Liver (tissue), 9 donors: ENCODE measurements around the gene CYFIP2. TPM values are rescaled to one million over a fixed set of nuclear protein-coding genes. Genes with fewer than 3 reads are reported as not detected.
A peak's percentile ranks its signal among the peaks of the same experiment; 100 is the strongest.

Experiments used
- DNase-seq: peaks from one replicate; pipeline ENCODE4 v3.0.0-alpha.2; 2017; ENCODE audit warnings: low spot score
- H3K27ac ChIP-seq, 2 donors: one replicate each; pipeline ENCODE4 v1.7.0; 2013; ENCODE audit warnings: inconsistent platforms in 2 of 2, low read length in 2 of 2, control low read depth in 1 of 2, low read depth in 1 of 2, mild to moderate bottlenecking in 1 of 2
- H3K27me3 ChIP-seq, 4 donors: one replicate each; pipeline versions ENCODE4 v1.6.1 to v1.7.0; 2013; ENCODE audit warnings: low read length in 3 of 4, inconsistent platforms in 1 of 4, mild to moderate bottlenecking in 1 of 4, moderate library complexity in 1 of 4; ENCODE audit not compliant: control insufficient read depth in 4 of 4, insufficient read depth in 4 of 4
- H3K36me3 ChIP-seq, 4 donors: one replicate each; pipeline versions ENCODE4 v1.6.1 to v1.7.0; 2013; ENCODE audit warnings: low read length in 3 of 4, mild to moderate bottlenecking in 3 of 4, low read depth in 1 of 4, moderate library complexity in 1 of 4; ENCODE audit not compliant: control insufficient read depth in 4 of 4, insufficient read depth in 3 of 4
- H3K4me1 ChIP-seq, 4 donors: one replicate each; pipeline versions ENCODE4 v1.6.1 to v1.7.0; 2013; ENCODE audit warnings: low read length in 3 of 4, mild to moderate bottlenecking in 3 of 4, moderate library complexity in 1 of 4; ENCODE audit not compliant: control insufficient read depth in 4 of 4, insufficient read depth in 4 of 4
- H3K4me3 ChIP-seq, 3 donors: one replicate each; pipeline versions ENCODE4 v1.6.1 to v1.7.0; 2013; ENCODE audit warnings: low read length in 3 of 3, control low read depth in 1 of 3, low read depth in 1 of 3, mild to moderate bottlenecking in 1 of 3
- H3K9ac ChIP-seq, 2 donors: one replicate each; pipeline ENCODE4 v1.7.0; 2013; ENCODE audit warnings: low read length in 2 of 2, mild to moderate bottlenecking in 2 of 2, moderate library complexity in 2 of 2, control low read depth in 1 of 2, low read depth in 1 of 2
- H3K9me3 ChIP-seq, 4 donors: one replicate each; pipeline versions ENCODE4 v1.6.1 to v1.7.0; 2013; ENCODE audit warnings: low read length in 3 of 4; ENCODE audit not compliant: control insufficient read depth in 4 of 4
- EGR1 ChIP-seq, 2 donors: IDR thresholded peaks; 2 replicates each; pipeline ENCODE4 v1.6.1; 2016 to 2018; ENCODE audit warnings: antibody characterized with exemption in 2 of 2, low read depth in 2 of 2
- FOXA1 ChIP-seq: IDR thresholded peaks from 2 replicates; pipeline ENCODE4 v1.6.1; 2016; ENCODE audit warnings: antibody characterized with exemption
- FOXA2 ChIP-seq: IDR thresholded peaks from 2 replicates; pipeline ENCODE4 v1.6.1; 2016; ENCODE audit warnings: antibody characterized with exemption
- HNF4A ChIP-seq, 2 donors: conservative IDR thresholded peaks; 2 replicates each; pipeline ENCODE4 v1.6.1; 2016; ENCODE audit warnings: antibody characterized with exemption in 2 of 2, mild to moderate bottlenecking in 2 of 2
- HNF4G ChIP-seq: IDR thresholded peaks from 2 replicates; pipeline ENCODE4 v1.6.1; 2016; ENCODE audit warnings: antibody characterized with exemption
- JUND ChIP-seq, 2 donors: IDR thresholded peaks; 2 replicates each; pipeline ENCODE4 v1.6.1; 2016; ENCODE audit warnings: antibody characterized with exemption in 2 of 2
- NR2F2 ChIP-seq: IDR thresholded peaks from 2 replicates; pipeline ENCODE4 v1.6.1; 2016; ENCODE audit warnings: antibody characterized with exemption
- RXRA ChIP-seq, 2 donors: IDR thresholded peaks; 2 replicates each; pipeline ENCODE4 v1.6.1; 2017 to 2018; ENCODE audit warnings: antibody characterized with exemption in 2 of 2, mild to moderate bottlenecking in 1 of 2
- SP1 ChIP-seq: IDR thresholded peaks from 2 replicates; pipeline ENCODE4 v1.6.1; 2018; ENCODE audit warnings: antibody characterized with exemption, mild to moderate bottlenecking
- TAF1 ChIP-seq: conservative IDR thresholded peaks from 2 replicates; pipeline ENCODE4 v1.6.1; 2016; ENCODE audit warnings: antibody characterized with exemption, mild to moderate bottlenecking
- YY1 ChIP-seq: IDR thresholded peaks from 2 replicates; pipeline ENCODE4 v1.6.1; 2016; ENCODE audit warnings: antibody characterized with exemption, mild to moderate bottlenecking
- WGBS: extraction: QIAGEN DNeasy Blood & Tissue Kit; methylation state at CpG from one replicate; pipeline ENCODE4 v1.1.7; 2013; 5-methylcytosine and 5-hydroxymethylcytosine counted together
- polyA plus RNA-seq, 2 donors: library from polyadenylated mRNA; stranded (reverse) in 1 of 2; unstranded in 1 of 2; fragments of 200-250 nt in 1 of 2; fragments of >200 nt in 1 of 2; fragmentation: Nextera tagmentation in 1 of 2; extraction: Ambion mirVana in 1 of 2; gene quantifications; one replicate each; pipeline versions ENCODE4 v1.2.1 to v1.2.3, GENCODE V29; 2013 to 2015
- total RNA-seq, 2 donors: library from RNA; depleted of rRNA; stranded (reverse); fragments of >200 nt; gene quantifications; one replicate each; pipeline ENCODE4 v1.2.3, GENCODE V29; 2014
- TF ChIP-seq, protein P1 (sequence below): IDR thresholded peaks from 2 replicates; pipeline ENCODE4 v1.6.1; 2016; ENCODE audit warnings: antibody characterized with exemption
- TF ChIP-seq, protein P2 (sequence below): fragments of 150-350 bp; IDR thresholded peaks from 2 replicates; pipeline ENCODE4 v1.5.1; 2017; ENCODE audit warnings: improper control_type of control experiment, low read depth, low read length; ENCODE audit not compliant: missing input control
- TF ChIP-seq, protein P3 (sequence below): IDR thresholded peaks from 2 replicates; pipeline ENCODE4 v1.6.1; 2016; ENCODE audit warnings: antibody characterized with exemption, mild to moderate bottlenecking
- TF ChIP-seq, protein P4 (sequence below): IDR thresholded peaks from 2 replicates; pipeline ENCODE4 v1.6.1; 2016; ENCODE audit warnings: antibody characterized with exemption
- TF ChIP-seq, protein P5 (sequence below): IDR thresholded peaks from 2 replicates; pipeline ENCODE4 v1.6.1; 2016; ENCODE audit warnings: antibody characterized with exemption
- donor health status: healthy.
- donor health status: healthy.
- donor health status: healthy.
- donor health status: healthy.
- donor health status: healthy.

Gene CYFIP2
- total and polyA plus RNA-seq, 4 donors = 12.6 to 38.9 (median 28.2) TPM

DNA sequence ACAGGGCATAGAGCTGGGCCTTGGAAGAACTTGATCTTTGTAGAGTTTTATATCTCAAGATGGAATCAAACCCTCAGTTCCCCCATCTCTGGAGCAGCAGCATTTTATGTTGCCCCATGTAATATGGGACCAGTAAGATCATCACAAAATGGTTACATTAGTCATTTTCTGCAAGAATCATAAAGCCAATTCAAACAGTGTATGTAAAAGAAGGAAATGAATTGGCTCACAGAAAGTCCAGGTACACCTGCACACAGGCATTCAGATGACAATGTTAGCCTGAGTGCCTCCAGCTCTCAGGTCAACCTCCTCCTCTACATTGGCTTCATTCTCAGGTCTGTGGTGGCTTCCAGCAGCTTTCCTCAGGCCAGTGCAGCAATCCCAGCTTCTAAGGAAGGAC, 35.1 kb downstream of the CYFIP2 start:
- no peak overlapping the region for H3K4me3 ChIP-seq
- H3K9ac ChIP-seq = peak overlapping the region in 1 of 2 donors; percentile 52
- no peaks in the 10 kb centered on the region for H3K36me3 ChIP-seq
- no peaks in the 10 kb centered on the region for H3K9me3 ChIP-seq
- no peaks in the 10 kb centered on the region for H3K27me3 ChIP-seq
- H3K4me1 ChIP-seq = peaks cover 2 to 17% (median 7%) of the 10 kb centered on the region in 4 donors
- TF ChIP-seq, protein P1, sequence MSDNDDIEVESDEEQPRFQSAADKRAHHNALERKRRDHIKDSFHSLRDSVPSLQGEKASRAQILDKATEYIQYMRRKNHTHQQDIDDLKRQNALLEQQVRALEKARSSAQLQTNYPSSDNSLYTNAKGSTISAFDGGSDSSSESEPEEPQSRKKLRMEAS = no peak
- TF ChIP-seq RXRA (IDR thresholded peaks at IDR 0.05) (no peak), JUND (IDR thresholded peaks at IDR 0.05) (no peak), TAF1 (no peak), SP1 (no peak), NR2F2 (no peak), FOXA2 (no peak), EGR1 (IDR thresholded peaks at IDR 0.05; ENCODE audit: low read depth in 2 of 2) (no peak), YY1 (no peak), HNF4G (no peak), HNF4A (conservative IDR thresholded peaks at IDR 0.05) (no peak)
- TF ChIP-seq, protein P2, sequence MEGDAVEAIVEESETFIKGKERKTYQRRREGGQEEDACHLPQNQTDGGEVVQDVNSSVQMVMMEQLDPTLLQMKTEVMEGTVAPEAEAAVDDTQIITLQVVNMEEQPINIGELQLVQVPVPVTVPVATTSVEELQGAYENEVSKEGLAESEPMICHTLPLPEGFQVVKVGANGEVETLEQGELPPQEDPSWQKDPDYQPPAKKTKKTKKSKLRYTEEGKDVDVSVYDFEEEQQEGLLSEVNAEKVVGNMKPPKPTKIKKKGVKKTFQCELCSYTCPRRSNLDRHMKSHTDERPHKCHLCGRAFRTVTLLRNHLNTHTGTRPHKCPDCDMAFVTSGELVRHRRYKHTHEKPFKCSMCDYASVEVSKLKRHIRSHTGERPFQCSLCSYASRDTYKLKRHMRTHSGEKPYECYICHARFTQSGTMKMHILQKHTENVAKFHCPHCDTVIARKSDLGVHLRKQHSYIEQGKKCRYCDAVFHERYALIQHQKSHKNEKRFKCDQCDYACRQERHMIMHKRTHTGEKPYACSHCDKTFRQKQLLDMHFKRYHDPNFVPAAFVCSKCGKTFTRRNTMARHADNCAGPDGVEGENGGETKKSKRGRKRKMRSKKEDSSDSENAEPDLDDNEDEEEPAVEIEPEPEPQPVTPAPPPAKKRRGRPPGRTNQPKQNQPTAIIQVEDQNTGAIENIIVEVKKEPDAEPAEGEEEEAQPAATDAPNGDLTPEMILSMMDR = no peak
- TF ChIP-seq, protein P3, sequence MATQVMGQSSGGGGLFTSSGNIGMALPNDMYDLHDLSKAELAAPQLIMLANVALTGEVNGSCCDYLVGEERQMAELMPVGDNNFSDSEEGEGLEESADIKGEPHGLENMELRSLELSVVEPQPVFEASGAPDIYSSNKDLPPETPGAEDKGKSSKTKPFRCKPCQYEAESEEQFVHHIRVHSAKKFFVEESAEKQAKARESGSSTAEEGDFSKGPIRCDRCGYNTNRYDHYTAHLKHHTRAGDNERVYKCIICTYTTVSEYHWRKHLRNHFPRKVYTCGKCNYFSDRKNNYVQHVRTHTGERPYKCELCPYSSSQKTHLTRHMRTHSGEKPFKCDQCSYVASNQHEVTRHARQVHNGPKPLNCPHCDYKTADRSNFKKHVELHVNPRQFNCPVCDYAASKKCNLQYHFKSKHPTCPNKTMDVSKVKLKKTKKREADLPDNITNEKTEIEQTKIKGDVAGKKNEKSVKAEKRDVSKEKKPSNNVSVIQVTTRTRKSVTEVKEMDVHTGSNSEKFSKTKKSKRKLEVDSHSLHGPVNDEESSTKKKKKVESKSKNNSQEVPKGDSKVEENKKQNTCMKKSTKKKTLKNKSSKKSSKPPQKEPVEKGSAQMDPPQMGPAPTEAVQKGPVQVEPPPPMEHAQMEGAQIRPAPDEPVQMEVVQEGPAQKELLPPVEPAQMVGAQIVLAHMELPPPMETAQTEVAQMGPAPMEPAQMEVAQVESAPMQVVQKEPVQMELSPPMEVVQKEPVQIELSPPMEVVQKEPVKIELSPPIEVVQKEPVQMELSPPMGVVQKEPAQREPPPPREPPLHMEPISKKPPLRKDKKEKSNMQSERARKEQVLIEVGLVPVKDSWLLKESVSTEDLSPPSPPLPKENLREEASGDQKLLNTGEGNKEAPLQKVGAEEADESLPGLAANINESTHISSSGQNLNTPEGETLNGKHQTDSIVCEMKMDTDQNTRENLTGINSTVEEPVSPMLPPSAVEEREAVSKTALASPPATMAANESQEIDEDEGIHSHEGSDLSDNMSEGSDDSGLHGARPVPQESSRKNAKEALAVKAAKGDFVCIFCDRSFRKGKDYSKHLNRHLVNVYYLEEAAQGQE = no peak
- TF ChIP-seq, protein P4, sequence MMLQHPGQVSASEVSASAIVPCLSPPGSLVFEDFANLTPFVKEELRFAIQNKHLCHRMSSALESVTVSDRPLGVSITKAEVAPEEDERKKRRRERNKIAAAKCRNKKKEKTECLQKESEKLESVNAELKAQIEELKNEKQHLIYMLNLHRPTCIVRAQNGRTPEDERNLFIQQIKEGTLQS = no peak
- TF ChIP-seq, protein P5, sequence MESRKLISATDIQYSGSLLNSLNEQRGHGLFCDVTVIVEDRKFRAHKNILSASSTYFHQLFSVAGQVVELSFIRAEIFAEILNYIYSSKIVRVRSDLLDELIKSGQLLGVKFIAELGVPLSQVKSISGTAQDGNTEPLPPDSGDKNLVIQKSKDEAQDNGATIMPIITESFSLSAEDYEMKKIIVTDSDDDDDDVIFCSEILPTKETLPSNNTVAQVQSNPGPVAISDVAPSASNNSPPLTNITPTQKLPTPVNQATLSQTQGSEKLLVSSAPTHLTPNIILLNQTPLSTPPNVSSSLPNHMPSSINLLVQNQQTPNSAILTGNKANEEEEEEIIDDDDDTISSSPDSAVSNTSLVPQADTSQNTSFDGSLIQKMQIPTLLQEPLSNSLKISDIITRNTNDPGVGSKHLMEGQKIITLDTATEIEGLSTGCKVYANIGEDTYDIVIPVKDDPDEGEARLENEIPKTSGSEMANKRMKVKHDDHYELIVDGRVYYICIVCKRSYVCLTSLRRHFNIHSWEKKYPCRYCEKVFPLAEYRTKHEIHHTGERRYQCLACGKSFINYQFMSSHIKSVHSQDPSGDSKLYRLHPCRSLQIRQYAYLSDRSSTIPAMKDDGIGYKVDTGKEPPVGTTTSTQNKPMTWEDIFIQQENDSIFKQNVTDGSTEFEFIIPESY = no peak
- no peak for DNase-seq
- H3K27ac ChIP-seq = peak overlapping the region; percentile 72 to 76

DNA sequence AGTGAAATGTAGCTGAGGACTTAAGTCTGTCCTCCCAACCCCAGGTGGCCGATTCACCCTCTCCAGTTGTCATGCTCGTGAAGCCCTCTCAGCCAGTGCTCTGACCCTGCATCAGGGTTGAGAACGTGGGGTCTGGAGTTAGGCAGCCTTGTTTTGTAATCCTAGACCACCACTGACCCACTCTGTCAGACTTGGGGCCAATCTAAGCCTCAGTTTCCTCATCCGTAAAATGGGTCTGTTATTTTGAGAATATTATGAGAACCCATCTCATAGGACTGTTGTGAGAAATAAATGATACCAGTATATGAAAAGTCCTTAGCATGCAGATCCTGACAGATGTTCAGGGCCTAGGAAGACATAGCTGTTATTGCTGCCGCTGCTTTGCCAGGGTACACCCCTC, 37.1 kb downstream of the CYFIP2 start:
- 95% methylated on average over 5 of the region's 5 CpGs for WGBS
- Histone ChIP-seq H3K27ac (no peak overlapping the region), H3K36me3 (no peaks in the 10 kb centered on the region)

More for the DNA sequence above, 37.1 kb downstream of the CYFIP2 start:
- Histone ChIP-seq H3K4me1 (peaks cover 2 to 15% (median 7%) of the 10 kb centered on the region in 4 donors), H3K27me3 (no peaks in the 10 kb centered on the region), H3K9me3 (no peaks in the 10 kb centered on the region), H3K9ac (no peak overlapping the region), H3K4me3 (no peak overlapping the region)
- TF ChIP-seq, protein P4 = no peak
- TF ChIP-seq FOXA1 = no peak
- DNase-seq = no peak
